ENCODE results near the gene LRRC1. TPM values are rescaled to one million over a fixed set of nuclear protein-coding genes. Genes with fewer than 3 reads are reported as not detected.

Gene LRRC1
- polyA plus RNA-seq, 1 experiment, result 13.9 TPM

- no peaks in the 10 kb centered on the region for H3K27me3 ChIP-seq (ENCODE audit: control insufficient read depth, insufficient read depth, low read length)
- no peak for TF ChIP-seq CTCF (IDR thresholded peaks at IDR 0.05; ENCODE audit: low read depth, low read length)
- CTCF ChIA-PET, result interaction anchor here (1.8 to 2.6 kb wide), 2 partner anchors 12 to 218 kb away, joined by 4 to 12 read pairs; no protein-coding TSS in a partner anchor
- H3K27ac ChIP-seq (ENCODE audit: low read depth, low read length), result no peak overlapping the region
- POLR2A ChIA-PET, result no interaction called here
- no peak overlapping the region for H3K4me3 ChIP-seq (ENCODE audit: low read depth, low read length)
- peaks cover 6% of the 10 kb centered on the region for H3K9me3 ChIP-seq (ENCODE audit: control insufficient read depth, insufficient read depth, low read length)
- no peak for DNase-seq (ENCODE audit: low read depth, low spot score)
Measured at GRCh38 chr6:53944091-53944490, 149.3 kb downstream of the LRRC1 start.

- POLR2A ChIA-PET, result no interaction called here
- Histone ChIP-seq H3K27me3 (ENCODE audit: control insufficient read depth, insufficient read depth, low read length) (no peaks in the 10 kb centered on the region), H3K27ac (ENCODE audit: low read depth, low read length) (no peak overlapping the region), H3K9me3 (ENCODE audit: control insufficient read depth, insufficient read depth, low read length) (peaks cover 6% of the 10 kb centered on the region), H3K4me3 (ENCODE audit: low read depth, low read length) (no peak overlapping the region)
- no peak for DNase-seq (ENCODE audit: low read depth, low spot score)
- TF ChIP-seq CTCF (IDR thresholded peaks at IDR 0.05; ENCODE audit: low read depth, low read length), result no peak
- CTCF ChIA-PET, result interaction anchor here (0.6 to 2.6 kb wide), 3 partner anchors 11 to 1537 kb away, joined by 4 to 12 read pairs (median 4); no protein-coding TSS in a partner anchor
Measured at GRCh38 chr6:53944543-53944942, 149.7 kb downstream of the LRRC1 start.

- ChIA-PET CTCF (no interaction called here), POLR2A (no interaction called here)
- Histone ChIP-seq H3K27me3 (ENCODE audit: control insufficient read depth, insufficient read depth, low read length) (no peaks in the 10 kb centered on the region), H3K27ac (ENCODE audit: low read depth, low read length) (no peak overlapping the region), H3K9me3 (ENCODE audit: control insufficient read depth, insufficient read depth, low read length) (peaks cover 6% of the 10 kb centered on the region), H3K4me3 (ENCODE audit: low read depth, low read length) (no peak overlapping the region)
- DNase-seq (ENCODE audit: low read depth, low spot score), result no peak
- TF ChIP-seq CTCF (IDR thresholded peaks at IDR 0.05; ENCODE audit: low read depth, low read length), result no peak
Measured at GRCh38 chr6:53945765-53946407, 151.1 kb downstream of the LRRC1 start.

- no peak overlapping the region for H3K27ac ChIP-seq (ENCODE audit: low read depth, low read length)
- no peak for TF ChIP-seq CTCF (IDR thresholded peaks at IDR 0.05; ENCODE audit: low read depth, low read length)
- DNase-seq (ENCODE audit: low read depth, low spot score), result no peak
- ChIA-PET POLR2A (no interaction called here), CTCF (interaction anchor here (0.5 to 2.5 kb wide), 6 partner anchors 8 to 1297 kb away, joined by 3 to 20 read pairs (median 3); no protein-coding TSS in a partner anchor)
- peaks cover 6% of the 10 kb centered on the region for H3K9me3 ChIP-seq (ENCODE audit: control insufficient read depth, insufficient read depth, low read length)
- H3K27me3 ChIP-seq (ENCODE audit: control insufficient read depth, insufficient read depth, low read length), result no peaks in the 10 kb centered on the region
- H3K4me3 ChIP-seq (ENCODE audit: low read depth, low read length), result no peak overlapping the region
Measured at GRCh38 chr6:53947780-53948179, 153.0 kb downstream of the LRRC1 start.

GRCh38 chr6:53951383-53951782 is 156.6 kb downstream of the LRRC1 start:
- no peaks in the 10 kb centered on the region for H3K27me3 ChIP-seq (ENCODE audit: control insufficient read depth, insufficient read depth, low read length)
- H3K27ac ChIP-seq (ENCODE audit: low read depth, low read length), result no peak overlapping the region
- CTCF ChIA-PET, result no interaction called here
- TF ChIP-seq CTCF (IDR thresholded peaks at IDR 0.05; ENCODE audit: low read depth, low read length), result no peak
- no peak overlapping the region for H3K4me3 ChIP-seq (ENCODE audit: low read depth, low read length)
- H3K9me3 ChIP-seq (ENCODE audit: control insufficient read depth, insufficient read depth, low read length), result peaks cover 6% of the 10 kb centered on the region; the same call in 1 of the 2 replicates
- POLR2A ChIA-PET, result no interaction called here
- no peak for DNase-seq (ENCODE audit: low read depth, low spot score)
